HFF-Myc (cell line): Measurements from ENCODE around the gene MLF2.
A peak's percentile ranks its signal among the peaks of the same experiment; 100 is the strongest.

Experiments used
- DNase-seq: peaks from one replicate; pipeline ENCODE4 v3.0.0-alpha.2; 2011; ENCODE audit warnings: low read depth; ENCODE audit errors: extremely low read depth
- H3K4me3 ChIP-seq: replicated peaks from 2 replicates; pipeline ENCODE4 v1.5.1; 2011; ENCODE audit warnings: low read depth, mild to moderate bottlenecking, control low read depth, low read length
- CTCF ChIP-seq: IDR thresholded peaks from 2 replicates; pipeline ENCODE4 v1.5.1; 2012; ENCODE audit warnings: mild to moderate bottlenecking, low read depth, low read length, control low read depth; ENCODE audit errors: missing control alignments

Gene MLF2

GRCh38 chr12:6752921-6753771 is at the start of gene MLF2:
TSS of gene MLF2 (minus strand) at chr12:6753141. CDS start at chr12:6752334, 807 bp downstream.
- peak within 1 kb of the TSS; percentile 91 for H3K4me3 ChIP-seq
- TF ChIP-seq CTCF: peak; percentile 96
- DNase-seq: peak; percentile 98

DNA sequence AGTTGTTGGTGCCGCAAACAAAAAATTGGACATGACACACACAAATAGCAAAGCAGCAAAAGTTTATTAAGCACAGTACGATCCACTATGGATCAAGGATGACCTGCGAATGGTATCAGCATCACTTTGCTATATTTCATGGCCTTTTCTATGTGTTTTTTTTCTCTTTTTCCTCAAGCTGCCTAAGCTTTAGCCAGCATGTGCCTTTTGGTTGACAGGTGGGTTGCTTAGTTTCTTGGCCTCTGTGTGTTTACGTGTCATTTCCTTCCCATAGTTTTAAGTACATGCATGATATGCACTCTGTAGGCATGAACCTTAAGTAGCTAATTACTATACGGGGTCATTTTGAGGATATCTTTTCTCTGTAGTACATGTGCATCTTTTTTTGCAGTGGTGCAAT is 46.2 kb upstream of the MLF2 start:
- H3K4me3 ChIP-seq: no peak overlapping the region
- DNase-seq: no peak
- no peak for TF ChIP-seq CTCF

GRCh38 chr12:6796576-6796975 is 43.6 kb upstream of the MLF2 start:
- TF ChIP-seq CTCF: no peak
- no peak for DNase-seq
- no peak overlapping the region for H3K4me3 ChIP-seq

- TF ChIP-seq CTCF: no peak
- no peak overlapping the region for H3K4me3 ChIP-seq
- DNase-seq: no peak
Observed at GRCh38 chr12:6795088-6795487, 42.1 kb upstream of the MLF2 start.

DNA sequence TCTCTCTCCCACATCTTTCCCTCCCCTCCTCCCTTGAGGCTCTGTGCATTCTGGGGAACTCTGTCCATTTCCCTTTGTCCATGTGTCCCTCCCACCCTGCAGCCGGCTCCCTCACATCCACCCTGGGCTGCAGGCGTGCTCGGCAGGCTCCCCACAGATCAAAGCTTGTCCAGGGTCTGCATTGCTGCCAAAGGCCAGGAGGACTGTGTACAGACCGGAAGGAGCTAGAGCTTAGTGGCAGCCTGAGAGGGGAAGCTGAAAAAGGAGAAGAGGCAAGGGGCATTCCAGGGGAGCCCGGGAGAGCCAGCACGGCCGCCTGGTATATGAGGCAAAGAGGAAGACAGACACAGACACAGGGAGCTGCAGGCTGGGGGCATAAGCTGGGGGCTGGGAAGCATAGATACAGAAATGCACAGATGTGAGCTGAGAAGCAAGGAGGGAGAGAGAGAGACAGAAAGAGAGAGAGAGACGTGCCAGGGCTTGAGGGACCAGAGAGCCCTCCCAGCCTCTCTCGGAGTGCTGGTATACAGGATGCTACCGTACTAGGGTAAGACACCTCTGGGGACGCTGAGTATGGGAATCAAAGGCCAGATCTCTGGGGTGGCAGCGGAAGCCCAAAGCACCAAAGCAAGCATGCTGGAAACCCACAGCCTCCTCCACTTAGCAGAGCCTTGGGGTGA is 39.7 kb upstream of the MLF2 start:
- no peak for DNase-seq
- H3K4me3 ChIP-seq: no peak overlapping the region
- TF ChIP-seq CTCF: no peak

- DNase-seq: no peak
- H3K4me3 ChIP-seq: no peak overlapping the region
- no peak for TF ChIP-seq CTCF
Observed at GRCh38 chr12:6791931-6792520, 39.1 kb upstream of the MLF2 start.
